LNCaP clone FGC (cell line): Measurements from ENCODE around the gene ADD1.
A peak's percentile ranks its signal among the peaks of the same experiment; 100 is the strongest.

Experiments
- DNase-seq: peaks from one replicate; pipeline ENCODE4 v3.0.0-alpha.2; 2011; ENCODE audit warnings: low read depth
- H3K4me3 ChIP-seq: 2 replicates; pipeline ENCODE4 v1.5.1; 2011; ENCODE audit warnings: mild to moderate bottlenecking, low read depth, low read length, control low read depth
- TF ChIP-seq, protein P1 (sequence below): IDR thresholded peaks from 2 replicates; pipeline ENCODE4 v1.5.1; 2012; ENCODE audit warnings: mild to moderate bottlenecking; ENCODE audit not compliant: control insufficient read depth, insufficient read depth; ENCODE audit errors: extremely low read depth

ADD1 gene

DNA sequence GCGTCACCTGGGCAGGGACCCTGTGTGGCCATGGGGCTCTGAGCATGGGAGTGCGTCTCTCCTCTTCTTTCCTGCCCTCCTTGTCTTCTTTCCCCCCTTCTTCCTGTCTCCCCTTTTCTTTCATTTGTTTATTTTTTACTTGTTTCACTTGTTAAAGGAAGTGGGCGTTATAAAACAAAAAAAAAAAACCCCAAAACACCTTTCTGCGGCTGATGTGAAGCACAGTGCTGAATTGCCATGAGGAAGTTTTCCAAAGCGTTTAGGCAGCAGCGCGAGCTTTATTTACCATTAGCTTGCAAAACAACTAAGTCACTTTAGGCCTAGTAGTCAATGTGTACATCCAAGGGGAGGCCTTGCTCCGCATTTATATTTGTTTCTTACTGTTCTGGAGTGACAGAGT lies 62.6 kb downstream of the ADD1 start:
- TF ChIP-seq, protein P1, sequence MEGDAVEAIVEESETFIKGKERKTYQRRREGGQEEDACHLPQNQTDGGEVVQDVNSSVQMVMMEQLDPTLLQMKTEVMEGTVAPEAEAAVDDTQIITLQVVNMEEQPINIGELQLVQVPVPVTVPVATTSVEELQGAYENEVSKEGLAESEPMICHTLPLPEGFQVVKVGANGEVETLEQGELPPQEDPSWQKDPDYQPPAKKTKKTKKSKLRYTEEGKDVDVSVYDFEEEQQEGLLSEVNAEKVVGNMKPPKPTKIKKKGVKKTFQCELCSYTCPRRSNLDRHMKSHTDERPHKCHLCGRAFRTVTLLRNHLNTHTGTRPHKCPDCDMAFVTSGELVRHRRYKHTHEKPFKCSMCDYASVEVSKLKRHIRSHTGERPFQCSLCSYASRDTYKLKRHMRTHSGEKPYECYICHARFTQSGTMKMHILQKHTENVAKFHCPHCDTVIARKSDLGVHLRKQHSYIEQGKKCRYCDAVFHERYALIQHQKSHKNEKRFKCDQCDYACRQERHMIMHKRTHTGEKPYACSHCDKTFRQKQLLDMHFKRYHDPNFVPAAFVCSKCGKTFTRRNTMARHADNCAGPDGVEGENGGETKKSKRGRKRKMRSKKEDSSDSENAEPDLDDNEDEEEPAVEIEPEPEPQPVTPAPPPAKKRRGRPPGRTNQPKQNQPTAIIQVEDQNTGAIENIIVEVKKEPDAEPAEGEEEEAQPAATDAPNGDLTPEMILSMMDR: no peak
- no peak for DNase-seq
- H3K4me3 ChIP-seq: no peak overlapping the region

- DNase-seq: no peak
- TF ChIP-seq, protein P1: no peak
- no peak overlapping the region for H3K4me3 ChIP-seq
Measured at GRCh38 chr4:2907226-2907625, 63.6 kb downstream of the ADD1 start.

DNA sequence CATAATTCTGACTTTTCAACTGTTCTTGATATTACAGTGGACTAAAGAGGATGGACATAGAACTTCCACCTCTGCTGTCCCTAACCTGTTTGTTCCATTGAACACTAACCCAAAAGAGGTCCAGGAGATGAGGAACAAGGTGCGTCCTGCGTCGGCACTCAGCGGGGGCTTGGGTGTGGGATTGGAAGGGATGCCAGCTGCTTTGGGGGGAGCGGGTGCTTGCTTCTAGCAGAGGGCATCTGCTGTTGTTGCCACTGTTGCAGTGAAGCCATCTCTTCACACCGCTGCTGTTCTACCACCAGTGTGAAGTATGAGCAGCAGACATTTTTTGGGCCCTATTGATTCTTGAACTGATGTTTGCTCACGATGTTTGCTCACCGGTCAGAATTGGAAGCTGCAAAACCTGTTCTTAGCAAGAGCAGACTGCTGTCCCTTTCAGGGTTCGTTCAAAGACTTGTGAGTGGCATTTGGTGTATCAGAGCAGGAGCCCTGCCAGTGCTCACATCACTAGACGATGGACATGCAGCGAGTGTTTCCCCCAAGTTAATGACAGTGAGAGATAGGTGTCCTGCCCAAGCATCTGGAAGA lies 64.2 kb downstream of the ADD1 start:
- peak; percentile 95 for DNase-seq
- TF ChIP-seq, protein P1: no peak
- H3K4me3 ChIP-seq: peak overlapping the region; percentile 39

- TF ChIP-seq, protein P1: no peak
- DNase-seq: no peak
- H3K4me3 ChIP-seq: no peak overlapping the region
Measured at GRCh38 chr4:2908686-2909085, 65.0 kb downstream of the ADD1 start.

- no peak for DNase-seq
- TF ChIP-seq, protein P1: no peak
- H3K4me3 ChIP-seq: no peak overlapping the region
Measured at GRCh38 chr4:2909583-2909982, 65.9 kb downstream of the ADD1 start.

GRCh38 chr4:2910409-2910808 lies 66.8 kb downstream of the ADD1 start:
- no peak for DNase-seq
- no peak overlapping the region for H3K4me3 ChIP-seq
- TF ChIP-seq, protein P1: 0 out of 2 replicates have a peak, but pooled peaks have one; percentile 5

- H3K4me3 ChIP-seq: no peak overlapping the region
- no peak for DNase-seq
- TF ChIP-seq, protein P1: no peak
Measured at GRCh38 chr4:2911868-2912267, 68.2 kb downstream of the ADD1 start.
